Endothelial cell of umbilical vein (primary cell): ENCODE data around the gene RNF130. TPM values are rescaled to one million over a fixed set of nuclear protein-coding genes. Genes with fewer than 3 reads are reported as not detected.
"Not testable (repeated sequence)": the region's sequence is repeated elsewhere in the genome, so short reads cannot be mapped to it uniquely, and the experiment has no call there.

Experiments used
- BruUV-seq: library from RNA; stranded (reverse); fragments of 400-500 nt; replicated peaks from 2 replicates; lab custom pipeline; 2021; lab: Mats Ljungman, UMichigan
- CTCF ChIA-PET: fragments of 300-600, 350-600 bp; sonication (Branson Sonifier 250); formaldehyde crosslinking; loops from one replicate; lab custom pipeline; 2021; ENCODE audit warnings: antibody characterized with exemption, inconsistent platforms; lab: Charles Lee
- POLR2A ChIA-PET: fragments of 300-600, 350-600 bp; sonication (Branson Sonifier 250); formaldehyde crosslinking; loops from one replicate; lab custom pipeline; 2021; ENCODE audit warnings: antibody characterized with exemption, inconsistent platforms; lab: Charles Lee
- DNase-seq: peaks from one replicate; pipeline ENCODE4 v3.0.0-alpha.2; 2011; ENCODE audit warnings: low read depth, low spot score
- FAIRE-seq: peaks from 2 replicates; lab custom pipeline; 2011; peaks lifted over from hg19 to GRCh38; lab: Jason Lieb, UNC
- H2AFZ ChIP-seq: 2 replicates; pipeline ENCODE4 v1.6.0; 2012; ENCODE audit warnings: low read depth, low read length, control low read depth, inconsistent platforms
- H3K27ac ChIP-seq: 2 replicates; pipeline ENCODE4 v1.5.1; 2011; ENCODE audit warnings: low read depth, mild to moderate bottlenecking, control low read depth, low read length, moderate library complexity; ENCODE audit not compliant: insufficient read depth
- H3K27me3 ChIP-seq, 2 experiments: 2 replicates each; pipeline versions ENCODE4 v1.6.0 to v1.6.1; 2011; ENCODE audit warnings: low read length in 2 of 2, mixed read lengths in 1 of 2; ENCODE audit not compliant: control insufficient read depth in 2 of 2, insufficient read depth in 2 of 2
- H3K36me3 ChIP-seq, 2 experiments: 2 replicates in 1 of 2; 3 replicates in 1 of 2; pipeline ENCODE4 v1.5.1; 2011; ENCODE audit warnings: low read length in 2 of 2, mild to moderate bottlenecking in 1 of 2, moderate library complexity in 1 of 2; ENCODE audit not compliant: control insufficient read depth in 2 of 2, insufficient read depth in 2 of 2; ENCODE audit errors: extremely low read depth in 1 of 2
- H3K4me1 ChIP-seq: 3 replicates; pipeline ENCODE4 v1.5.1; 2011; ENCODE audit warnings: mild to moderate bottlenecking, low read length; ENCODE audit not compliant: control insufficient read depth, insufficient read depth; ENCODE audit errors: extremely low read depth
- H3K4me2 ChIP-seq: 2 replicates; pipeline ENCODE4 v1.6.1; 2011; ENCODE audit warnings: low read length, control low read depth, mixed read lengths; ENCODE audit not compliant: insufficient read depth
- H3K4me3 ChIP-seq, 3 experiments: fragments of 200-600 bp in 1 of 3; sonication (generic), shearing (Covaris generic) in 1 of 3; replicated peaks in 1 of 3; 2 replicates each; pipeline ENCODE4 v1.5.1; 2011 to 2016; ENCODE audit warnings: control low read depth in 3 of 3, low read length in 3 of 3, mild to moderate bottlenecking in 2 of 3, inconsistent platforms in 1 of 3, low read depth in 1 of 3, moderate library complexity in 1 of 3; ENCODE audit not compliant: insufficient read depth in 1 of 3
- H3K79me2 ChIP-seq: 2 replicates; pipeline ENCODE4 v1.6.0; 2012; ENCODE audit warnings: low read length, inconsistent platforms; ENCODE audit not compliant: control insufficient read depth, insufficient read depth
- H3K9ac ChIP-seq: replicated peaks from 2 replicates; pipeline ENCODE3; 2011; ENCODE audit warnings: low read length, control low read depth; ENCODE audit not compliant: insufficient read depth; ENCODE audit errors: extremely low read depth
- H3K9me1 ChIP-seq: replicated peaks from 3 replicates; pipeline ENCODE4 v1.6.0; 2011; ENCODE audit warnings: mild to moderate bottlenecking, low read length; ENCODE audit not compliant: control insufficient read depth, insufficient read depth; ENCODE audit errors: extremely low read depth
- H3K9me3 ChIP-seq: replicated peaks from 2 replicates; pipeline ENCODE4 v1.5.1; 2012; ENCODE audit warnings: low read length, inconsistent platforms; ENCODE audit not compliant: control insufficient read depth, insufficient read depth
- H4K20me1 ChIP-seq: replicated peaks from 2 replicates; pipeline ENCODE3; 2011; ENCODE audit warnings: mild to moderate bottlenecking, low read length; ENCODE audit not compliant: control insufficient read depth, insufficient read depth; ENCODE audit errors: extremely low read depth
- EZH2 ChIP-seq: IDR thresholded peaks from 2 replicates; pipeline ENCODE4 v1.6.1; 2012; ENCODE audit warnings: borderline replicate concordance, low read depth, mild to moderate bottlenecking, moderate library complexity, low read length, inconsistent platforms; ENCODE audit not compliant: severe bottlenecking
- FOS ChIP-seq: IDR thresholded peaks from 2 replicates; pipeline ENCODE4 v1.6.1; 2011; ENCODE audit warnings: mild to moderate bottlenecking, low read length, moderate library complexity, borderline replicate concordance; ENCODE audit not compliant: insufficient read depth
- GATA2 ChIP-seq: IDR thresholded peaks from 2 replicates; pipeline ENCODE4 v1.7.0; 2011; ENCODE audit warnings: low read depth, mild to moderate bottlenecking, moderate library complexity, mixed read lengths, low read length; ENCODE audit not compliant: insufficient read length, insufficient read depth
- JUN ChIP-seq: IDR thresholded peaks from 2 replicates; pipeline ENCODE4 v1.6.1; 2011; ENCODE audit warnings: borderline replicate concordance, low read depth; ENCODE audit not compliant: insufficient read length, insufficient read depth
- MAX ChIP-seq: IDR thresholded peaks from 2 replicates; pipeline ENCODE4 v1.6.1; 2011; ENCODE audit not compliant: insufficient read depth, insufficient read length
- MYC ChIP-seq: IDR thresholded peaks from one replicate; pipeline ENCODE4 v1.6.1; 2011; ENCODE audit warnings: mild to moderate bottlenecking, low read depth, low read length
- POLR2A ChIP-seq: IDR thresholded peaks from 2 replicates; pipeline ENCODE4 v1.6.1; 2012; ENCODE audit warnings: low read depth, mild to moderate bottlenecking, control low read depth, low read length
- POLR2AphosphoS5 ChIP-seq: IDR thresholded peaks from 2 replicates; pipeline ENCODE4 v1.6.1; 2012; ENCODE audit warnings: low read depth, mild to moderate bottlenecking, control low read depth, low read length, moderate library complexity; ENCODE audit not compliant: insufficient read depth
- dilution Hi-C: fragments of 300-500 bp; cut with MboI; formaldehyde crosslinking; loops from one replicate; pipeline ENCODE4 v1.15.0; 2019; ENCODE audit warnings: low sequenced_read_pairs; ENCODE audit not compliant: extremely low pct_ligation_motif_present
- intact Hi-C: fragments of 100-400 bp; cut with micrococcal nuclease; formaldehyde crosslinking; loops from one replicate; pipeline ENCODE4 v1.10.0; 2022
- polyA plus RNA-seq, 4 experiments: library from polyadenylated mRNA; depleted of rRNA in 3 of 4; stranded (reverse) in 3 of 4; unstranded in 1 of 4; fragments of >200 nt; gene quantifications; 2 replicates each; pipeline versions ENCODE4 v1.2.1 to v1.2.3, GENCODE V29; 2011 to 2012; ENCODE audit warnings: missing spikeins in 1 of 4
- total RNA-seq: library from RNA; stranded (reverse); gene quantifications from 2 replicates; pipeline ENCODE4 v1.2.3, GENCODE V29; 2021
- TF ChIP-seq, protein P1 (sequence below), 2 donors: IDR thresholded peaks; 1 replicate in 1 of 2; 2 replicates in 1 of 2; pipeline ENCODE4 v1.5.1; 2011; ENCODE audit warnings: low read length in 2 of 2, mild to moderate bottlenecking in 2 of 2, moderate library complexity in 2 of 2, control low read depth in 1 of 2, inconsistent platforms in 1 of 2, low read depth in 1 of 2; ENCODE audit not compliant: insufficient read depth in 1 of 2; ENCODE audit errors: extremely low read depth in 1 of 2

Gene RNF130
- total and polyA plus RNA-seq, 2 donors (not counting 3 experiments of a cell fraction or from before 2014, with no cell fraction given): 43.0 to 43.1 TPM

DNA sequence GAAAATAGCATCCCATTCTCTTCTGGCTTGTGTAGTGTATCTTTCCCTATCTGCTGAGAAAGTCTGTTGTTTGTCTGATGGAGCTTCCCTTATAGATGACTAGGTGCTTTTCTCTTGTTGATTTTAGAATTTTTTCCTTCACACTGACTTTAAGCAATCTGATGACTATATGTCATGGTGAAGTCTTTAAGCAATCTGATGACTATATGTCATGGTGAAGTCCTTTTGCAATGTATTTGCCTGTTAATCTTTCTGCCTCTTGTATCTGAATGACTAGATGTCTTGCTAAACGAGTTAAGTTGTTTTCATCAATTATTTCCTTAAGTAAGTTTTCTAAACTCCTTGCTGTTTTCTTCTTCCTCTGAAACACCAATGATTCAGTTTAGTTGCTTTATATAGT, 80.5 kb downstream of the RNF130 start:
- ChIA-PET CTCF (no interaction called here), POLR2A (no interaction called here)
- FAIRE-seq: no peak
- no peak overlapping the region for H2AFZ ChIP-seq
- dilution Hi-C loops (no loop called here), intact Hi-C loops (no loop called here)
- H4K20me1 ChIP-seq: no peaks in the 10 kb centered on the region
- TF ChIP-seq EZH2 (no peak), POLR2A (no peak), JUN (no peak), FOS (no peak), MYC (no peak), GATA2 (no peak), POLR2AphosphoS5 (no peak), MAX (no peak)
- TF ChIP-seq, protein P1, sequence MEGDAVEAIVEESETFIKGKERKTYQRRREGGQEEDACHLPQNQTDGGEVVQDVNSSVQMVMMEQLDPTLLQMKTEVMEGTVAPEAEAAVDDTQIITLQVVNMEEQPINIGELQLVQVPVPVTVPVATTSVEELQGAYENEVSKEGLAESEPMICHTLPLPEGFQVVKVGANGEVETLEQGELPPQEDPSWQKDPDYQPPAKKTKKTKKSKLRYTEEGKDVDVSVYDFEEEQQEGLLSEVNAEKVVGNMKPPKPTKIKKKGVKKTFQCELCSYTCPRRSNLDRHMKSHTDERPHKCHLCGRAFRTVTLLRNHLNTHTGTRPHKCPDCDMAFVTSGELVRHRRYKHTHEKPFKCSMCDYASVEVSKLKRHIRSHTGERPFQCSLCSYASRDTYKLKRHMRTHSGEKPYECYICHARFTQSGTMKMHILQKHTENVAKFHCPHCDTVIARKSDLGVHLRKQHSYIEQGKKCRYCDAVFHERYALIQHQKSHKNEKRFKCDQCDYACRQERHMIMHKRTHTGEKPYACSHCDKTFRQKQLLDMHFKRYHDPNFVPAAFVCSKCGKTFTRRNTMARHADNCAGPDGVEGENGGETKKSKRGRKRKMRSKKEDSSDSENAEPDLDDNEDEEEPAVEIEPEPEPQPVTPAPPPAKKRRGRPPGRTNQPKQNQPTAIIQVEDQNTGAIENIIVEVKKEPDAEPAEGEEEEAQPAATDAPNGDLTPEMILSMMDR (IDR thresholded peaks at IDR 0.05; ENCODE audit: extremely low read depth in 1 of 2, insufficient read depth in 1 of 2, low read depth in 1 of 2, low read length in 2 of 2): no peak
- H3K4me3 ChIP-seq: no peak overlapping the region
- no peaks in the 10 kb centered on the region for H3K9me1 ChIP-seq
- H3K4me1 ChIP-seq: no peaks in the 10 kb centered on the region
- H3K79me2 ChIP-seq: no peaks in the 10 kb centered on the region
- no peaks in the 10 kb centered on the region for H3K36me3 ChIP-seq
- H3K9ac ChIP-seq: no peak overlapping the region
- no TSS peak for BruUV-seq
- H3K4me2 ChIP-seq: no peak overlapping the region
- H3K9me3 ChIP-seq: no peaks in the 10 kb centered on the region
- H3K27ac ChIP-seq: no peak overlapping the region
- H3K27me3 ChIP-seq: no peaks in the 10 kb centered on the region
- DNase-seq: no peak

DNA sequence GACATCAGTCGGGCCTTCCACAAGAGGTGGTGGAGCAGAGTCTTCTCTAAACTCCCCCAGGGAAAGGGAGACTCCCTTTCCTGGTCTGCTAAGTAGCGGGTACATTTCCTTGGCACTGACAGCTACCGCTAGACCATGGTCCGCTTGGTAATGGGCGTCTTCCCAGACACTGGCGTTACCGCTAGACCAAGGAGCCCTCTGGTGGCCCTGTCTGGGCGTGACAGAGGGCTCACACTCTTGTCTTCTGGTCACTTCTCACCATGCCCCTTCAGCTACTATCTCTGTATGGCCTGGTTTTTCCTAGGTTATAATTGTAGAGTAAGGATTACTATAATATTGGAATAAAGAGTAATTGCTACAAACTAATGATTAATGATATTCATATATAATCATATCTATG, 81.0 kb downstream of the RNF130 start:
- H2AFZ ChIP-seq, H3K9ac ChIP-seq, BruUV-seq, H3K4me2 ChIP-seq, H3K4me3 ChIP-seq, H3K36me3 ChIP-seq, dilution Hi-C loops, H3K27ac ChIP-seq, H3K9me1 ChIP-seq, H3K27me3 ChIP-seq, H3K4me1 ChIP-seq, POLR2A ChIA-PET, H4K20me1 ChIP-seq, FAIRE-seq, intact Hi-C loops, H3K9me3 ChIP-seq, CTCF ChIA-PET, H3K79me2 ChIP-seq, DNase-seq: not testable (repeated sequence)
